ENCODE results near the gene SOX5. TPM values are rescaled to one million over a fixed set of nuclear protein-coding genes. Genes with fewer than 3 reads are reported as not detected.

Gene SOX5
- total RNA-seq, 1 experiment from 2014 or later: 3.1 TPM

DNA sequence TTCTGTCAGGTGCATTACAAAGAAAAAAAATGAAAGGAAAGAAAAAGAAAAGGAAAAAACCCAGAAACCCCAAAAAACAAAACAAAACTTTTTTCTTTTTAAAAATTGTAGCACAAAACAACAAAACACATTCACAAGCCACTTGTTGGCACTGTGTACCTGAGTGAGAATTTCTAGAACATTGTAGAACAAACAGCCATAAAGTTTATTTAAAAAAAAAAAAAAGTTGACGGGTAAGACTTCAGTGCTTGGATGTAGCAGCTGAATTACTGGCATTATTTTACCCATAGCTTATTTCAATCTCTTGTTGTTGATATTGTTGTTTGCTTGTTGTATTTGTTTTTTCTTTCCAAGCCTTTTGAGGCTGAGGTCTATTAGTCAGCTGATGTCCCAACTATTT lies 415.8 kb downstream of the SOX5 start:
- Mint-ChIP-seq H3K27me3 (ENCODE audit: low read depth) (no peaks in the 10 kb centered on the region), H3K4me3 (no peak overlapping the region), H3K36me3 (ENCODE audit: insufficient read depth in 1 of 3, low read depth in 3 of 3) (peaks cover 0 to 4% (median 1%) of the 10 kb centered on the region in 3 experiments; a peak in 2 of 7 replicates), H3K27ac (no peak overlapping the region), H3K4me1 (peaks cover 9 to 18% of the 10 kb centered on the region in 2 experiments), H3K9me3 (peaks cover 0 to 3% of the 10 kb centered on the region in 2 experiments; a peak in 1 of 5 replicates)
- Histone ChIP-seq H3K4ac (ENCODE audit: low read depth, low read length) (no peak overlapping the region), H3K4me1 (ENCODE audit: insufficient read depth, low read length) (no peaks in the 10 kb centered on the region; the same call in 1 of the 2 replicates), H2BK20ac (ENCODE audit: low read depth, low read length, poor library complexity, severe bottlenecking) (no peak overlapping the region), H4K5ac (ENCODE audit: insufficient read length, low read depth, low read length) (no peak overlapping the region), H3T11ph (ENCODE audit: low read length) (no peak overlapping the region), H3K27me3 (ENCODE audit: insufficient read depth, low read length) (no peaks in the 10 kb centered on the region), H3K23ac (ENCODE audit: insufficient read length, low read depth, low read length) (no peak overlapping the region), H4K20me1 (ENCODE audit: control insufficient read depth, insufficient read depth, insufficient read length) (no peaks in the 10 kb centered on the region), H3K9me3 (ENCODE audit: control insufficient read depth, low read depth, low read length) (no peaks in the 10 kb centered on the region), H3K23me2 (ENCODE audit: insufficient read length, low read depth, low read length, poor library complexity, severe bottlenecking) (no peaks in the 10 kb centered on the region), H2BK5ac (ENCODE audit: insufficient read length, low read length) (no peak overlapping the region), H3K79me1 (ENCODE audit: insufficient read depth, low read depth, low read length, poor library complexity, severe bottlenecking) (no peaks in the 10 kb centered on the region), H3K18ac (ENCODE audit: insufficient read length, low read depth, low read length) (no peak overlapping the region), H3K27ac (ENCODE audit: insufficient read length, low read depth, low read length) (no peak overlapping the region), H2AK5ac (ENCODE audit: insufficient read length, low read length) (no peak overlapping the region), H4K8ac (replicated peaks; ENCODE audit: insufficient read length, low read depth, low read length) (no peak overlapping the region), H3K4me2 (ENCODE audit: insufficient read depth, insufficient read length, low read length) (no peak overlapping the region), H2BK120ac (ENCODE audit: low read depth, low read length, poor library complexity, severe bottlenecking) (no peak overlapping the region), H3K56ac (ENCODE audit: insufficient read length, low read depth, low read length) (no peak overlapping the region), H3K79me2 (ENCODE audit: insufficient read depth, low read length) (no peaks in the 10 kb centered on the region), H2AFZ (ENCODE audit: low read length) (no peak overlapping the region), H4K91ac (ENCODE audit: insufficient read length, low read depth, low read length) (no peak overlapping the region), H3K14ac (ENCODE audit: insufficient read depth, low read length) (no peak overlapping the region), H3K9ac (ENCODE audit: extremely low read depth, insufficient read length, low read length) (no peak overlapping the region), H2BK12ac (ENCODE audit: insufficient read length, low read depth, low read length) (no peak overlapping the region), H2BK15ac (ENCODE audit: low read depth, low read length) (no peak overlapping the region)
- WGBS (ENCODE audit: extremely low coverage, insufficient read length, low lambda C conversion rate): no CpG with 5 or more reads among the region's 1 CpG
- TF ChIP-seq, protein P1, sequence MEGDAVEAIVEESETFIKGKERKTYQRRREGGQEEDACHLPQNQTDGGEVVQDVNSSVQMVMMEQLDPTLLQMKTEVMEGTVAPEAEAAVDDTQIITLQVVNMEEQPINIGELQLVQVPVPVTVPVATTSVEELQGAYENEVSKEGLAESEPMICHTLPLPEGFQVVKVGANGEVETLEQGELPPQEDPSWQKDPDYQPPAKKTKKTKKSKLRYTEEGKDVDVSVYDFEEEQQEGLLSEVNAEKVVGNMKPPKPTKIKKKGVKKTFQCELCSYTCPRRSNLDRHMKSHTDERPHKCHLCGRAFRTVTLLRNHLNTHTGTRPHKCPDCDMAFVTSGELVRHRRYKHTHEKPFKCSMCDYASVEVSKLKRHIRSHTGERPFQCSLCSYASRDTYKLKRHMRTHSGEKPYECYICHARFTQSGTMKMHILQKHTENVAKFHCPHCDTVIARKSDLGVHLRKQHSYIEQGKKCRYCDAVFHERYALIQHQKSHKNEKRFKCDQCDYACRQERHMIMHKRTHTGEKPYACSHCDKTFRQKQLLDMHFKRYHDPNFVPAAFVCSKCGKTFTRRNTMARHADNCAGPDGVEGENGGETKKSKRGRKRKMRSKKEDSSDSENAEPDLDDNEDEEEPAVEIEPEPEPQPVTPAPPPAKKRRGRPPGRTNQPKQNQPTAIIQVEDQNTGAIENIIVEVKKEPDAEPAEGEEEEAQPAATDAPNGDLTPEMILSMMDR (conservative IDR thresholded peaks at IDR 0.05): no peak
- DNase-seq: no peak

Measured in H9 (cell line).